Neuronal stem cell (in vitro differentiated cells): ENCODE measurements around the gene RAPGEF1.
A peak's percentile ranks its signal among the peaks of the same experiment; 100 is the strongest.

ENCODE experiments used
- DNase-seq: peaks from one replicate; pipeline ENCODE4 v3.0.0-alpha.2; 2013; ENCODE audit warnings: low spot score
- H2AFZ ChIP-seq: one replicate; pipeline ENCODE4 v1.6.1; 2013; ENCODE audit warnings: mild to moderate bottlenecking, low read length, inconsistent platforms
- H2AK5ac ChIP-seq: 2 replicates; pipeline ENCODE4 v1.6.1; 2013; ENCODE audit warnings: low read depth, mild to moderate bottlenecking, inconsistent platforms, low read length, moderate library complexity, mixed read lengths
- H2BK120ac ChIP-seq: 2 replicates; pipeline ENCODE4 v1.6.1; 2013; ENCODE audit warnings: low read depth, mild to moderate bottlenecking, inconsistent platforms, low read length, moderate library complexity, mixed read lengths
- H2BK12ac ChIP-seq: one replicate; pipeline ENCODE4 v1.6.1; 2013; ENCODE audit warnings: low read length, inconsistent platforms
- H2BK15ac ChIP-seq: 2 replicates; pipeline ENCODE4 v1.6.1; 2013; ENCODE audit warnings: mild to moderate bottlenecking, low read length, inconsistent platforms, mixed read lengths
- H2BK5ac ChIP-seq: one replicate; pipeline ENCODE4 v1.6.1; 2013; ENCODE audit warnings: inconsistent platforms, mild to moderate bottlenecking, low read length, moderate library complexity
- H3K14ac ChIP-seq: one replicate; pipeline ENCODE4 v1.6.1; 2013; ENCODE audit warnings: low read length, inconsistent platforms
- H3K18ac ChIP-seq: 2 replicates; pipeline ENCODE4 v1.6.1; 2013; ENCODE audit warnings: low read length, inconsistent platforms
- H3K23ac ChIP-seq: 2 replicates; pipeline ENCODE4 v1.6.1; 2013; ENCODE audit warnings: low read depth, mild to moderate bottlenecking, mixed read lengths, low read length, inconsistent platforms; ENCODE audit not compliant: poor library complexity
- H3K27ac ChIP-seq: replicated peaks from 3 replicates; pipeline ENCODE4 v1.5.1; 2013; ENCODE audit warnings: low read length, inconsistent platforms
- H3K27me3 ChIP-seq, 3 experiments: 2 replicates each; pipeline ENCODE4 v1.6.1; 2013; ENCODE audit warnings: low read length in 3 of 3, mild to moderate bottlenecking in 2 of 3, inconsistent platforms in 1 of 3, low read depth in 1 of 3, mixed read lengths in 1 of 3, moderate library complexity in 1 of 3; ENCODE audit not compliant: control insufficient read depth in 3 of 3, insufficient read depth in 3 of 3
- H3K36me3 ChIP-seq, 2 donors: replicated peaks in 1 of 2; 2 replicates each; pipeline ENCODE4 v1.6.1; 2013; ENCODE audit warnings: low read length in 2 of 2; ENCODE audit not compliant: control insufficient read depth in 2 of 2, insufficient read depth in 2 of 2
- H3K4ac ChIP-seq: 2 replicates; pipeline ENCODE4 v1.6.1; 2013; ENCODE audit warnings: inconsistent platforms, mild to moderate bottlenecking, low read length, moderate library complexity
- H3K4me1 ChIP-seq, 2 donors: 1 replicate in 1 of 2; 2 replicates in 1 of 2; pipeline ENCODE4 v1.6.1; 2013; ENCODE audit warnings: low read length in 2 of 2, low read depth in 1 of 2; ENCODE audit not compliant: control insufficient read depth in 2 of 2, insufficient read depth in 1 of 2
- H3K4me2 ChIP-seq: one replicate; pipeline ENCODE4 v1.6.1; 2013; ENCODE audit warnings: mild to moderate bottlenecking, low read length, inconsistent platforms; ENCODE audit not compliant: insufficient read depth, poor library complexity, severe bottlenecking
- H3K4me3 ChIP-seq, 2 donors: 2 replicates each; pipeline ENCODE4 v1.5.1; 2013; ENCODE audit warnings: low read length in 2 of 2, mild to moderate bottlenecking in 2 of 2, inconsistent platforms in 1 of 2, moderate library complexity in 1 of 2
- H3K79me1 ChIP-seq: one replicate; pipeline ENCODE4 v1.6.1; 2013; ENCODE audit warnings: low read depth, mild to moderate bottlenecking, inconsistent platforms, low read length, moderate library complexity
- H3K9ac ChIP-seq: one replicate; pipeline ENCODE4 v1.6.1; 2013; ENCODE audit warnings: mild to moderate bottlenecking, low read depth, low read length, inconsistent platforms; ENCODE audit not compliant: poor library complexity
- H3K9me3 ChIP-seq, 2 donors: replicated peaks in 1 of 2; 2 replicates each; pipeline versions ENCODE3 to v1.6.1; 2013; ENCODE audit warnings: low read length in 2 of 2, mild to moderate bottlenecking in 2 of 2, inconsistent platforms in 1 of 2, low read depth in 1 of 2, mixed read lengths in 1 of 2, moderate library complexity in 1 of 2; ENCODE audit not compliant: control insufficient read depth in 2 of 2, insufficient read depth in 1 of 2
- H4K8ac ChIP-seq: one replicate; pipeline ENCODE4 v1.6.1; 2013; ENCODE audit warnings: low read depth, mild to moderate bottlenecking, inconsistent platforms, low read length, moderate library complexity
- H4K91ac ChIP-seq: one replicate; pipeline ENCODE4 v1.6.1; 2013; ENCODE audit warnings: low read length, low read depth, mild to moderate bottlenecking, inconsistent platforms; ENCODE audit not compliant: poor library complexity
- WGBS, 2 donors: extraction: QIAGEN DNeasy Blood & Tissue Kit; methylation state at CpG; one replicate each; pipeline ENCODE4 v1.1.7; 2013; ENCODE audit warnings: missing lambda C conversion rate in 2 of 2, mixed read lengths in 1 of 2; ENCODE audit not compliant: insufficient read length in 2 of 2, insufficient replicate concordance in 1 of 2; ENCODE audit errors: extremely low coverage in 2 of 2; 5-methylcytosine and 5-hydroxymethylcytosine counted together

Gene RAPGEF1

DNA sequence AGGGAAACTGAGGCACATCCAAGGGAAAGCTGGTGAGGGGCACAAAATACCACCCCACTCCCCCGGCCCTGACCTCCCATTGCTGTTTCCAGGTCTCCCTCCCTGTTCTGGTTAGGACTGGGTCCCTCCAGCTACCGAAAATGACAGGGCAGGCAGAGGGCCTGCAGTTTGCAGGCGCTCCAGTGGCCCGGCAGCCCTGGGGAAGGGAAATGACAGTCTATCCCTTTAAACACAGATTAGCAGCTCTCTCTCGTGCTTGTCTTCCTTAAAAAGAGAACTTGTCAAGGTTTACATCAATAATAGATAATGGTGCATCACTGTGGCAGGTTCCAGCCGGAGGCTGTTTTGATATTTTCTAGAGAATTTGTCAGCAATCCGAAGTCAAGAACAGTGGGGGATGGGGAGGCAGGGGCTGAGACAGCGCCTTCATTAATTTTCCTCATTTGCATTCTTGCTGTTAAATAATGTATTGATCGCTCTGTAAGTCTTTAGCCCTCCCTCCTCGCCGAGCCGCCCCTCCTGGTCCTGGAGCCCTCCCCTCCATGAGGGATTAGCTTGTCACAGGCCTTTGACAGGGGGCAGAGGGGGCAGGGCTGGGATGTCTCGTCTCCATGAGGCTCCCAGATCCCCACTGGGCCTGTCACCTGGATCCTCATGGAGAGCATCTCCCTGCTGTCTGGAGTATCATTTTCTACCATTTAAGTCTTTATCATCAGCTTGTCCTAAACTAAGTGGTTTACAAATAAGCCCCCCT, 45.0 kb upstream of the RAPGEF1 start:
- Histone ChIP-seq H4K8ac (no peak overlapping the region), H4K91ac (no peak overlapping the region), H2BK12ac (no peak overlapping the region), H2BK5ac (no peak overlapping the region), H2BK120ac (no peak overlapping the region), H3K4me1 (no peaks in the 10 kb centered on the region), H3K27ac (no peak overlapping the region), H2AK5ac (no peak overlapping the region), H3K4me3 (no peak overlapping the region), H3K36me3 (no peaks in the 10 kb centered on the region), H3K4ac (no peak overlapping the region), H3K18ac (no peak overlapping the region), H3K27me3 (no peaks in the 10 kb centered on the region), H3K79me1 (no peaks in the 10 kb centered on the region), H3K4me2 (no peak overlapping the region), H3K23ac (no peak overlapping the region), H3K9ac (no peak overlapping the region), H2BK15ac (no peak overlapping the region), H3K14ac (no peak overlapping the region), H2AFZ (no peak overlapping the region), H3K9me3 (no peaks in the 10 kb centered on the region)
- DNase-seq, result no peak
- no CpG with 5 or more reads among the region's 13 CpGs for WGBS, 2 donors

DNA sequence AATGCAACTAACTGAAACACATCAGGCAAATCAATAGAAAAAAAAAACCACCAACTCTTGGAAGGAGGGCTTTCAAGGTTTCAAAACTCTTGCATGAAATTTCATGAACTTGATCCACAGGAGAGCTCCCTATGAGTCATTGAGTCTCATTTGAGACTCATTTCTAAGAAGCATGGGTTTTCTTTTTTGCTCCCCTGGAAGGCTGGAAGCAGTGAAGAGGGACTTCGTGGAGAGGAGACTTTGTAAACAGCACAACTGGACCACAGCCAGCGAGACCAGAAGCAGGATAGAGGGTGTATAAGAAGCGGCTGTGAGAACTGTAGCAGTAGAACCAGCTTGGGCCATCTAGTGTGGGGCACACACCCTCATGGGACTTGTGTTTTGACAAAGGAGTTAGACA, 41.2 kb upstream of the RAPGEF1 start:
- Histone ChIP-seq H2BK120ac (no peak overlapping the region), H2BK15ac (no peak overlapping the region), H3K18ac (no peak overlapping the region), H3K4ac (no peak overlapping the region), H3K4me2 (no peak overlapping the region), H3K36me3 (no peaks in the 10 kb centered on the region), H2BK12ac (no peak overlapping the region), H3K79me1 (no peaks in the 10 kb centered on the region), H3K23ac (no peak overlapping the region), H3K9me3 (no peaks in the 10 kb centered on the region), H2BK5ac (no peak overlapping the region), H3K4me3 (no peak overlapping the region), H2AFZ (no peak overlapping the region), H4K8ac (no peak overlapping the region), H3K14ac (no peak overlapping the region), H3K27ac (no peak overlapping the region), H3K27me3 (no peaks in the 10 kb centered on the region), H4K91ac (no peak overlapping the region), H3K4me1 (no peaks in the 10 kb centered on the region), H2AK5ac (no peak overlapping the region), H3K9ac (no peak overlapping the region)
- DNase-seq, result no peak
- no CpG with 5 or more reads among the region's 3 CpGs for WGBS, 2 donors

DNA sequence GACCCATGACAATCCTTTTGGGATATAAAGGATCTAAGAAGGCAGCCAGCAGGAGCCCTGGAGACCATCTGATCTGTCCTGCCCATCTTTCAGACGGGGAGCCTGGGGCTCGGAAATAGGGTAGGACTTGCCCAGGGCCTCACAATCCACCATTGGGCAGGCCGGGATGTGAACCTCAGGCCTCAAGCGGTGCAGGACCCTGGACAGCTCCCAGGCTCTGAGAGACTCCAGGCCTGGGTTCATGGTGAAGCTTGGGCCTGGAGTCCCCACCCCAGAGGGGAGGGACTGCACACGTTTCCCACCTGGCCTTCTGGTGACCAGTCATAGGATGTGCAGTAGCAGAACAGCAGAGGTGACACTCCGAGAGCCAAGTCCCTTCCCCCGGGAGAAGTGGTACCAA, 36.6 kb upstream of the RAPGEF1 start:
- Histone ChIP-seq H2AFZ (no peak overlapping the region), H2BK12ac (no peak overlapping the region), H3K4ac (no peak overlapping the region), H3K9me3 (no peaks in the 10 kb centered on the region), H3K27ac (no peak overlapping the region), H3K14ac (no peak overlapping the region), H3K9ac (no peak overlapping the region), H3K4me2 (no peak overlapping the region), H3K36me3 (no peaks in the 10 kb centered on the region), H3K23ac (no peak overlapping the region), H2AK5ac (no peak overlapping the region), H3K4me3 (no peak overlapping the region), H2BK15ac (no peak overlapping the region), H3K27me3 (peaks cover 0 to 11% (median 0%) of the 10 kb centered on the region in 3 experiments), H4K8ac (no peak overlapping the region), H2BK120ac (no peak overlapping the region), H3K79me1 (no peaks in the 10 kb centered on the region), H4K91ac (no peak overlapping the region), H2BK5ac (no peak overlapping the region), H3K4me1 (no peaks in the 10 kb centered on the region), H3K18ac (no peak overlapping the region)
- WGBS, 2 donors, result no CpG with 5 or more reads among the region's 7 CpGs
- DNase-seq, result peak; percentile 71

- Histone ChIP-seq H2BK15ac (no peak overlapping the region), H2BK120ac (no peak overlapping the region), H3K9ac (no peak overlapping the region), H3K4me2 (no peak overlapping the region), H2BK12ac (no peak overlapping the region), H3K79me1 (no peaks in the 10 kb centered on the region), H4K91ac (no peak overlapping the region), H2AK5ac (no peak overlapping the region), H3K27me3 (peaks cover 0 to 12% (median 0%) of the 10 kb centered on the region in 3 experiments), H4K8ac (no peak overlapping the region), H3K4me3 (no peak overlapping the region), H3K36me3 (no peaks in the 10 kb centered on the region), H2AFZ (no peak overlapping the region), H3K4ac (no peak overlapping the region), H3K14ac (no peak overlapping the region), H3K9me3 (no peaks in the 10 kb centered on the region), H3K27ac (no peak overlapping the region), H3K23ac (no peak overlapping the region), H2BK5ac (no peak overlapping the region), H3K4me1 (no peaks in the 10 kb centered on the region), H3K18ac (no peak overlapping the region)
- DNase-seq, result no peak
- WGBS, 2 donors, result no CpG with 5 or more reads among the region's 3 CpGs
Measured at GRCh38 chr9:131776036-131776435, 36.2 kb upstream of the RAPGEF1 start.
